Measurements from ENCODE around the gene NAA10.

DNA sequence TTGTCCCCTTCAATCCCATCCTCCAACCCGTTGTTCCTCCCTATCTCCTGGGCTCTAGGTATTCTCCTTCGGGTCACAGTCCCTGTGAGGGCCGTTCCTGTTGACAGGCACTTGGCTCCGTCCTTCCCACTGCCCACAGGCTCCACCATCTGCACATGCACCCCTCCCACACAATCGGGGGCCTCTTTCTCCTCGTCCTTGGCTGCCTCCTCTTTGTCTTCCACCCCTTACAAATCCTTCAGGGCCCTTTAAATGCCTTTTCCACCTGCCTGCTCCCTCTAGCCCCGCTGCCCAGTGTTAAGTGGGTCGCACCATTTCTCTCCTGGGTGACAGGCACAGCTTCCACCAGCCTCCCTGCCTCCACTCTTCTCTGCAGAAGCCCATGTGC, 33.1 kb downstream of the NAA10 start:
- no peak for TF ChIP-seq YY1 (IDR thresholded peaks at IDR 0.05; ENCODE audit: extremely low read depth, insufficient replicate concordance, low read depth, low read length)
- TF ChIP-seq, protein P1, sequence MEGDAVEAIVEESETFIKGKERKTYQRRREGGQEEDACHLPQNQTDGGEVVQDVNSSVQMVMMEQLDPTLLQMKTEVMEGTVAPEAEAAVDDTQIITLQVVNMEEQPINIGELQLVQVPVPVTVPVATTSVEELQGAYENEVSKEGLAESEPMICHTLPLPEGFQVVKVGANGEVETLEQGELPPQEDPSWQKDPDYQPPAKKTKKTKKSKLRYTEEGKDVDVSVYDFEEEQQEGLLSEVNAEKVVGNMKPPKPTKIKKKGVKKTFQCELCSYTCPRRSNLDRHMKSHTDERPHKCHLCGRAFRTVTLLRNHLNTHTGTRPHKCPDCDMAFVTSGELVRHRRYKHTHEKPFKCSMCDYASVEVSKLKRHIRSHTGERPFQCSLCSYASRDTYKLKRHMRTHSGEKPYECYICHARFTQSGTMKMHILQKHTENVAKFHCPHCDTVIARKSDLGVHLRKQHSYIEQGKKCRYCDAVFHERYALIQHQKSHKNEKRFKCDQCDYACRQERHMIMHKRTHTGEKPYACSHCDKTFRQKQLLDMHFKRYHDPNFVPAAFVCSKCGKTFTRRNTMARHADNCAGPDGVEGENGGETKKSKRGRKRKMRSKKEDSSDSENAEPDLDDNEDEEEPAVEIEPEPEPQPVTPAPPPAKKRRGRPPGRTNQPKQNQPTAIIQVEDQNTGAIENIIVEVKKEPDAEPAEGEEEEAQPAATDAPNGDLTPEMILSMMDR (IDR thresholded peaks at IDR 0.05 in 2 of 3, conservative IDR thresholded peaks at IDR 0.05 in 1 of 3; ENCODE audit: borderline replicate concordance in 1 of 3, insufficient read depth in 1 of 3, low read depth in 2 of 3, low read length in 2 of 3): no peak
- TF ChIP-seq CEBPB (IDR thresholded peaks at IDR 0.05; ENCODE audit: low read depth): no peak
- TF ChIP-seq POLR2AphosphoS5 (IDR thresholded peaks at IDR 0.05; ENCODE audit: low read depth, low read length): no peak
- TF ChIP-seq, protein P2, sequence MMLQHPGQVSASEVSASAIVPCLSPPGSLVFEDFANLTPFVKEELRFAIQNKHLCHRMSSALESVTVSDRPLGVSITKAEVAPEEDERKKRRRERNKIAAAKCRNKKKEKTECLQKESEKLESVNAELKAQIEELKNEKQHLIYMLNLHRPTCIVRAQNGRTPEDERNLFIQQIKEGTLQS (IDR thresholded peaks at IDR 0.05): no peak
- TF ChIP-seq POLR2A (IDR thresholded peaks at IDR 0.05; ENCODE audit: borderline replicate concordance, extremely low read depth, insufficient read depth, insufficient read length): no peak
- TF ChIP-seq EZH2phosphoT487 (IDR thresholded peaks at IDR 0.05; ENCODE audit: borderline replicate concordance): no peak
- no peak for TF ChIP-seq EZH2 (IDR thresholded peaks at IDR 0.05)
- no peak for TF ChIP-seq RAD21 (IDR thresholded peaks at IDR 0.05; ENCODE audit: low read depth)
- TF ChIP-seq, protein P3, sequence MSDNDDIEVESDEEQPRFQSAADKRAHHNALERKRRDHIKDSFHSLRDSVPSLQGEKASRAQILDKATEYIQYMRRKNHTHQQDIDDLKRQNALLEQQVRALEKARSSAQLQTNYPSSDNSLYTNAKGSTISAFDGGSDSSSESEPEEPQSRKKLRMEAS (IDR thresholded peaks at IDR 0.05): no peak
- no peak for TF ChIP-seq TCF7L2 (IDR thresholded peaks at IDR 0.05; ENCODE audit: borderline replicate concordance, extremely low read depth, insufficient read depth, insufficient read length)
- TF ChIP-seq, protein P4, sequence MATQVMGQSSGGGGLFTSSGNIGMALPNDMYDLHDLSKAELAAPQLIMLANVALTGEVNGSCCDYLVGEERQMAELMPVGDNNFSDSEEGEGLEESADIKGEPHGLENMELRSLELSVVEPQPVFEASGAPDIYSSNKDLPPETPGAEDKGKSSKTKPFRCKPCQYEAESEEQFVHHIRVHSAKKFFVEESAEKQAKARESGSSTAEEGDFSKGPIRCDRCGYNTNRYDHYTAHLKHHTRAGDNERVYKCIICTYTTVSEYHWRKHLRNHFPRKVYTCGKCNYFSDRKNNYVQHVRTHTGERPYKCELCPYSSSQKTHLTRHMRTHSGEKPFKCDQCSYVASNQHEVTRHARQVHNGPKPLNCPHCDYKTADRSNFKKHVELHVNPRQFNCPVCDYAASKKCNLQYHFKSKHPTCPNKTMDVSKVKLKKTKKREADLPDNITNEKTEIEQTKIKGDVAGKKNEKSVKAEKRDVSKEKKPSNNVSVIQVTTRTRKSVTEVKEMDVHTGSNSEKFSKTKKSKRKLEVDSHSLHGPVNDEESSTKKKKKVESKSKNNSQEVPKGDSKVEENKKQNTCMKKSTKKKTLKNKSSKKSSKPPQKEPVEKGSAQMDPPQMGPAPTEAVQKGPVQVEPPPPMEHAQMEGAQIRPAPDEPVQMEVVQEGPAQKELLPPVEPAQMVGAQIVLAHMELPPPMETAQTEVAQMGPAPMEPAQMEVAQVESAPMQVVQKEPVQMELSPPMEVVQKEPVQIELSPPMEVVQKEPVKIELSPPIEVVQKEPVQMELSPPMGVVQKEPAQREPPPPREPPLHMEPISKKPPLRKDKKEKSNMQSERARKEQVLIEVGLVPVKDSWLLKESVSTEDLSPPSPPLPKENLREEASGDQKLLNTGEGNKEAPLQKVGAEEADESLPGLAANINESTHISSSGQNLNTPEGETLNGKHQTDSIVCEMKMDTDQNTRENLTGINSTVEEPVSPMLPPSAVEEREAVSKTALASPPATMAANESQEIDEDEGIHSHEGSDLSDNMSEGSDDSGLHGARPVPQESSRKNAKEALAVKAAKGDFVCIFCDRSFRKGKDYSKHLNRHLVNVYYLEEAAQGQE (IDR thresholded peaks at IDR 0.05; ENCODE audit: low read depth): no peak
